GM23248 (cell line): ENCODE measurements around the gene STARD13.

Experiments used
- EZH2 ChIP-seq: fragments of 200-600 bp; sonication (generic); IDR thresholded peaks from 2 replicates; pipeline ENCODE4 v1.6.1; 2018; ENCODE audit warnings: antibody characterized with exemption, mild to moderate bottlenecking; ENCODE audit not compliant: insufficient read depth, poor library complexity, severe bottlenecking
- EZH2phosphoT487 ChIP-seq: fragments of 200-600 bp; sonication (generic); IDR thresholded peaks from 2 replicates; pipeline ENCODE4 v1.6.1; 2018; ENCODE audit warnings: antibody characterized with exemption, moderate library complexity, mild to moderate bottlenecking, low read depth; ENCODE audit not compliant: insufficient read depth

GRCh38 chr13:33158271-33158670 lies 127.3 kb downstream of the STARD13 start:
- TF ChIP-seq EZH2 = no peak
- TF ChIP-seq EZH2phosphoT487 = no peak
